Activated CD4-positive, alpha-beta memory T cell treated with anti-CD3 and anti-CD28 coated beads for 36 hours (primary cell): ENCODE data around the gene PRKAR2A. TPM values are rescaled to one million over a fixed set of nuclear protein-coding genes. Genes with fewer than 3 reads are reported as not detected.

Experiments used
- CTCF ChIA-PET: fragments of 350-600 bp; sonication (Branson Sonifier 250); formaldehyde crosslinking; loops from one replicate; lab custom pipeline; 2021; ENCODE audit warnings: antibody characterized with exemption, inconsistent platforms; lab: Charles Lee
- POLR2A ChIA-PET: fragments of 350-600 bp; sonication (Branson Sonifier 250); formaldehyde crosslinking; loops from one replicate; lab custom pipeline; 2021; ENCODE audit warnings: antibody characterized with exemption; lab: Charles Lee
- DNase-seq: peaks from one replicate; pipeline ENCODE4 v3.0.0-alpha.2; 2020
- H3K27ac Mint-ChIP-seq: one replicate; pipeline ENCODE4 v1.8.0; 2021; ENCODE audit warnings: mixed read lengths
- H3K27me3 Mint-ChIP-seq: one replicate; pipeline ENCODE4 v1.8.0; 2021; ENCODE audit warnings: mixed read lengths
- H3K36me3 Mint-ChIP-seq: one replicate; pipeline ENCODE4 v1.8.0; 2021; ENCODE audit warnings: mixed read lengths
- H3K4me1 Mint-ChIP-seq: one replicate; pipeline ENCODE4 v1.8.0; 2021; ENCODE audit warnings: low read depth, mixed read lengths
- H3K4me3 Mint-ChIP-seq: one replicate; pipeline ENCODE4 v1.8.0; 2021; ENCODE audit warnings: mild to moderate bottlenecking, mixed read lengths
- H3K9me3 Mint-ChIP-seq: one replicate; pipeline ENCODE4 v1.8.0; 2021; ENCODE audit warnings: mixed read lengths
- intact Hi-C: fragments of 100-400 bp; cut with micrococcal nuclease; formaldehyde crosslinking; loops from one replicate; pipeline ENCODE4 v1.15.1; 2023
- total RNA-seq, 2 experiments: library from RNA; stranded (reverse); gene quantifications; one replicate each; pipeline ENCODE4 v1.2.3, GENCODE V29; 2021

PRKAR2A gene
- total RNA-seq, 2 experiments from 2014 or later = 30.4 to 32.7 TPM

DNA sequence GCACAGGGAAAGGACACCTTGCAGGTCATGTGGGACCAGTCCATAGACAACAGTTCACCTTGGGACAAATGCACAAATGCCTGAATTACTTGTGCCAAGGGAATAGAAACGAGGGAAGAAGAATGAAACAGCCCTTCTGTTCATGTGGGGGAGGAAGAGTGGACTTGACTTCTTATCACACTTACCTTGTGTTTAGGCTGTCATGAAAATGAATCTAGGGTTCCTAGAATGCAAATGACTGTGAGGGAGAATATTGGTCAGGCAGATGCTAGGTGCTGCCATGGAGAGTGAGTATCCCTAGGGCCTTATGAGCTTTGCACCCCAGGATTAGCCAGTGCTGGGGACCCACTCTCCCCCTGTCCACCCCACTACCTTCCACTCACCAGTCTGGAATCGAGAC, 11.0 kb upstream of the PRKAR2A start:
- peaks cover 4% of the 10 kb centered on the region for H3K36me3 Mint-ChIP-seq
- no peak for DNase-seq
- H3K4me1 Mint-ChIP-seq = no peaks in the 10 kb centered on the region
- no peak overlapping the region for H3K4me3 Mint-ChIP-seq
- H3K27ac Mint-ChIP-seq = no peak overlapping the region
- CTCF ChIA-PET = no interaction called here
- POLR2A ChIA-PET = no interaction called here
- H3K9me3 Mint-ChIP-seq = no peaks in the 10 kb centered on the region
- H3K27me3 Mint-ChIP-seq = no peaks in the 10 kb centered on the region
- intact Hi-C loops = no loop called here

DNA sequence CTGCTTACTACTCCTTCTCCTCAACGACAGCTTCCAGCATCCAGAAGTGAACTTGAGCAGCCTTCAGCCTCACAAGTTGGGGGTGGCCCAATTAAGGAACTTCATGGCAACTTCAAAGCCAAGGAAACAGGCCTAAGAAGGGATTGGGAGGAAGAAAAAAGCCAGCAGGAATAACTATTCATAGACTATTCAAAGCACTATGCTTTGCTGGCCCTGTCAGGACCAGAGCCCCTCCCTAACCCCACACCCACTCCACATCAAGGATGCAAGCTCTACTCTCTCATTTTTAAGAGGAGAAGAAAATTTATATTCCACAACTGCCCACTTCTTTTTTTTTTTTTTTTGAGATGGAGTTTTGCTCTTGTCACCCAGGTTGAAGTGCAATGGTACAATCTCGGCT, 10.0 kb upstream of the PRKAR2A start:
- ChIA-PET CTCF (no interaction called here), POLR2A (interaction anchor here (0.6 kb wide), 1 partner anchor 10 kb away, joined by 4 read pairs; the partner anchor contains the start of gene PRKAR2A)
- intact Hi-C loops = no loop called here
- Mint-ChIP-seq H3K27me3 (no peaks in the 10 kb centered on the region), H3K4me3 (no peak overlapping the region), H3K4me1 (no peaks in the 10 kb centered on the region), H3K27ac (no peak overlapping the region), H3K36me3 (peaks cover 4% of the 10 kb centered on the region), H3K9me3 (no peaks in the 10 kb centered on the region)
- no peak for DNase-seq

DNA sequence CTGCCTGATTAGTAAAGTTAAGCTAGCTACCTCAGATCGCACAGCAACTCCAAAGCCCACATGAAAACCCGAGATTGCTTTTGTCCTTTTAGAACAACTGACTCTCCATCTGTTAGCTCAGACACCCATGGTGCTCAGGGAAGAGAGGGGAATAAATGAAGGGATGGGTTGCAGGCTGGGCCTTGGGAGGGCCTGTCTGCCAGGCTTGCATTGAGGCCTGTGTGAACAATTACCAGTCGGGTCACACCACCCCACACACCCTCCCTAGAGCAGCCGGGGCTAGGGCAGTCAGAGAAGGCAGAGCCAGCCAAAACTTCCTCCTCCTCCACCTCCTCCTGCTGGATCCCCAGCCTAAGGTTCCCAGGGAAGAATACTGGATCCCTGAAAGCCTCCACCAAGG, 8.8 kb upstream of the PRKAR2A start:
- H3K4me1 Mint-ChIP-seq = no peaks in the 10 kb centered on the region
- DNase-seq = no peak
- H3K4me3 Mint-ChIP-seq = no peak overlapping the region
- CTCF ChIA-PET = no interaction called here
- peaks cover 4% of the 10 kb centered on the region for H3K36me3 Mint-ChIP-seq
- no peaks in the 10 kb centered on the region for H3K27me3 Mint-ChIP-seq
- H3K9me3 Mint-ChIP-seq = no peaks in the 10 kb centered on the region
- intact Hi-C loops = no loop called here
- POLR2A ChIA-PET = no interaction called here
- H3K27ac Mint-ChIP-seq = no peak overlapping the region

DNA sequence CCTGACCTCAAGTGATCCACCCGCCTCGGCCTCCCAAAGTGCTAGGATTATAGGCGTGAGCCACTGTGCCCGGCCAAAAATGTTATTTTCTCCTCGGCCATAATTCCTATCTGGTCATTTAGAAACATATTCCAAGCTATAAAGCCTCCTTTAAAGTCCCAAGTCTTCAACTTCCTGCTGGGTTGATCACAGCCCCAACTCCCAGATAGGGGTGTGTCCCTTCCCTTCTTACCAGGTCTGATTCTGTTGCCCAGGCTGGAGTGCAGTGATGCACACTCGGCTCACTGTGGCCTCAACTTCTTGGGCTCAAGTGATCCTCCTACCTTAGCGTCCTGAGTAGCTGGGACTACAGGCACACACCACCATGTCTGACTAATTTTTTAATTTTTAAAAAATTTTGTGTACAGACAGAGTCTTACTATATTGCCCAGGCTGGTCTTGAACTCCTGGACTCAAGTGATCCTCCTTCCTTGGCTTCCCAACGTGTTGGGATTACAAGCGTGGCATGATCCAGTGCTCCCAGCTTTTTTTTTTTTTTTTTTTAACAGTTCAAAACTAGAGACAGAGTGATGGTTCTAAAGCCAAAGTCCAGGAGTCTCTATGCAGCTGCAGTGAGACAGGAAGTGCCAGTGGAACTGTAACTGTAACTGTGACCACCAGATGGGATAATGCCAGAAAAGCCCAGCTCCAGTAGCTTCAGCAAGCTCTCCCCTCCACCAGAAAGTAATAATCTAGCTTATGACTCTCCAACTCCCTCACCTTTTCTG, 8.2 kb upstream of the PRKAR2A start:
- Mint-ChIP-seq H3K9me3 (no peaks in the 10 kb centered on the region), H3K27me3 (no peaks in the 10 kb centered on the region), H3K4me3 (no peak overlapping the region), H3K36me3 (peaks cover 4% of the 10 kb centered on the region), H3K4me1 (no peaks in the 10 kb centered on the region), H3K27ac (no peak overlapping the region)
- DNase-seq = no peak
- POLR2A ChIA-PET = no interaction called here
- CTCF ChIA-PET = no interaction called here
- intact Hi-C loops = no loop called here

DNA sequence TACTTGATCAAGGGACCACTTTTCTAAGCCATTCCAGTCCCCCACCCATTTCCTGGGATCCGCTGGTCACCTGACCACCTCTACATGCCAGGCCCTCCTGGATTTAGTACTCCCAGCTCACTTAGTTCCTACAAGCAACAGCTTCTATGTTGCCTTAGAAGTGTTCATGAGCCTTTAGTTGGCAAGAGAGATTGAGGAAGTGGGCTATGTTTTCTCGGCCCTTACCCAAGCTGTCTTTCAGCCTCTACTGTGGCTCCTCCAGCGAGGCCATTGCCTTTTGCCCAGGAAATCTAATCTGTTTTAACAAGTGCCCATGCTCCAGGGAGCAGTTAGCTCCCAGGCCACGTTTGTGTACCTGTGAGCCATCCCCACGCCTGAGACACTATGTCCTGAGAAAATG, 4.5 kb upstream of the PRKAR2A start:
- Mint-ChIP-seq H3K27ac (no peak overlapping the region), H3K4me3 (no peak overlapping the region), H3K27me3 (no peaks in the 10 kb centered on the region), H3K4me1 (peaks cover 9% of the 10 kb centered on the region), H3K9me3 (no peaks in the 10 kb centered on the region), H3K36me3 (no peaks in the 10 kb centered on the region)
- POLR2A ChIA-PET = no interaction called here
- DNase-seq = no peak
- intact Hi-C loops = no loop called here
- CTCF ChIA-PET = no interaction called here

DNA sequence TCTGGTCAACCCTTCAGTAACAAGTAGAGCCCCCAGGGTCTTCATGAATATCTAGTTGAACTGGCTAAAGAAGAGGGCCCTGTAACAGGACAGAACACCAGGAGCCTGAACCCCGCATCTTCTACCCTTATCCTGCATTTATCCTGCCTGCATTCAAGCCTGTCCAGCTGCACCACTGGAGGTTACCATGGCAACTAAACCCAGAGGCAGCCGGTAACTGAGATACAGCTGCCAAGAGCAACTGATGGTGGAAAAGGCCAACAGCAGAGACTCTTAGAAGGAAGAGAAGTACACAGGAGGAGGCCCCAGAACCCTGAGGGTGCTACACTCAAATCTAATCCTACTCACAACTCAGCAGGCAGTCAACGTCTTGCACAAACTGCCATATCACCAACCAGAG, 3.7 kb upstream of the PRKAR2A start:
- CTCF ChIA-PET = no interaction called here
- Mint-ChIP-seq H3K9me3 (no peaks in the 10 kb centered on the region), H3K27ac (no peak overlapping the region), H3K36me3 (no peaks in the 10 kb centered on the region), H3K4me3 (no peak overlapping the region), H3K27me3 (no peaks in the 10 kb centered on the region), H3K4me1 (peaks cover 14% of the 10 kb centered on the region)
- POLR2A ChIA-PET = no interaction called here
- DNase-seq = no peak
- intact Hi-C loops = no loop called here

DNA sequence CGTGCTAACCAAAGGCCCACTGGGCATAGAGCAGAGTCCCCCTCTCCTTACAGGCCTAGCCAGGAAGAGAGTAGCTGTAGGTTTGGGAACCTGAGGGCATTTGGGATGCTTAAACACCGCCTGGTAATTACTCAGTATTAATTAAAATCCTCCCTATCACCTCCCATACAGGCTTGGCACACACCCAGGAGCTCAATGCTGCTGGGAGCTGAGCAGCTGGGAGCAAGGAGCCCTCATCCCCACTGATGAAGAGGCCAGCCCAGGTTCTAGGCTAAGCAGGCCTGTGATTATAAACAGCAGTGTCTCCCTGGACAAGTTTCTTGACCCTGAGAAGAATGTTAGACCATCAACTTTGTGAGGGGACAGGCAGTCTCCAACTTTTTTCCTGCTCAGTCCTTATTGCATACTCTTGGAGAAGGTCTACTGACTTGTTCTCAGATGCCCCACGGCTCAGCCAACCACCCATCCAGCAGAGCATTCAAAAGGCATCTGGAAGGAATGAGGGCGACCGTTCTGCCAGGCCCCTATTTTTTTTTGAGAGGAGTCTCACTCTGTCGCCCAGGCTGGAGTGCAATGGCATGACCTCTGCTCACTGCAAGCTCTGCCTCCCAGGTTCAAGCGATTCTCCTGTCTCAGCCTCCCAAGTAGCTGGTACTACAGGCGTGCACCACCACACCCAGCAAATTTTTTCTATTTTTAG, 1.3 kb upstream of the PRKAR2A start:
- Mint-ChIP-seq H3K27ac (no peak overlapping the region), H3K9me3 (no peaks in the 10 kb centered on the region), H3K36me3 (peaks cover 6% of the 10 kb centered on the region), H3K4me1 (peaks cover 28% of the 10 kb centered on the region), H3K27me3 (no peaks in the 10 kb centered on the region), H3K4me3 (peak overlapping the region; percentile 83)
- intact Hi-C loops = loop anchor here (5.0 kb wide), 2 partner anchors 48 to 243 kb away; partner anchors contain the start of genes QRICH1 and SLC25A20
- CTCF ChIA-PET = no interaction called here
- POLR2A ChIA-PET = no interaction called here
- DNase-seq = no peak

DNA sequence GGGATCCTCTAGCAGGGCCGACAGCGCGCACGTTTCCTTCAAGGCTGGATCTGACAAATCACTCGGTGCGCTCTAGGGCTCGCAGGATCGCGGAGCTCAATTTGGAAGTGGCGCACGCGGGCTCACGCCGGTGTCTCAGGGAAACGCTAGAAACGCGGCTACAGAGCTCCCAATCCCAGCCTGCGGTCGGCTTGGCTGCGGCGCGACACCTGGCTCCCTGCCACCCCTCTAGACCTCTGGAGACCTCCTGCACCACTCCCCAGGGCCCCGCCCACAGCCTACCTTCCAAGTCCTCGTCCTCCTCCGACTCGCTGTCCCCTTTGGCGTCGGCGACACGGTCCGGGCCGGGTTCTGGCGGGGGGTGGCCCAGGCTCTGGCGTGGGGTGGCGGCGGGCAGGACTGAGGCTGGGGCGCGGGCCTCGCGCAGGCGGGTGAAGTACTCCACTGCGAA, 596 bp downstream of the PRKAR2A start:
- Mint-ChIP-seq H3K36me3 (peaks cover 6% of the 10 kb centered on the region), H3K27me3 (no peaks in the 10 kb centered on the region), H3K4me3 (peak overlapping the region; percentile 83), H3K9me3 (no peaks in the 10 kb centered on the region), H3K4me1 (peaks cover 30% of the 10 kb centered on the region), H3K27ac (peak overlapping the region; percentile 73)
- POLR2A ChIA-PET = interaction anchor here (0.8 to 1.0 kb wide), 4 partner anchors 35 to 163 kb away, joined by 3 to 6 read pairs (median 3); partner anchors contain the start of genes ARIH2 and SLC25A20
- DNase-seq = peak; percentile 70
- intact Hi-C loops = loop anchor here (1.0 to 5.0 kb wide), 3 partner anchors 50 to 245 kb away; partner anchors contain the start of genes ARIH2, QRICH1 and SLC25A20
- CTCF ChIA-PET = interaction anchor here (0.6 to 2.3 kb wide), 4 partner anchors 72 to 710 kb away, joined by 3 to 8 read pairs (median 3); partner anchors contain the start of gene ARIH2

DNA sequence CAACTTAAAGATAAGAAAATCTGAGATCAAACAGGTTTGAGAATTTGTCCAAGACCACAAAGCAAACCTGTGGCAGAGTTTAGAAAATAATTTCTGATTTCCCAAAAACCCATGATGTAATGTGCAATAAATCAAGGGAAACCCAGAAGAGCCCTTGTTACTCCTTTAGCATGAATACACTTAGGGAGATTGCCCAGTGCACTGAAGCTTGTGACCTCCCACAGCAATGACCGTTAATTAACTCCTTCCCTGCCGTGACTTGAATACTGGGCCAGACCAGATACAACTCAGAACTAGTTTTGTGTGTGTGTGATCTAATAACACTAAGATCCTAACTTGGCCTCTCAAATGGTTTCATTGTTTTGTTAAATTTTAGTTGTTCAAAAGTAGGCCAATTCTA, 2.5 kb downstream of the PRKAR2A start:
- DNase-seq = no peak
- Mint-ChIP-seq H3K4me1 (peaks cover 33% of the 10 kb centered on the region), H3K9me3 (no peaks in the 10 kb centered on the region), H3K4me3 (no peak overlapping the region), H3K27ac (no peak overlapping the region), H3K36me3 (peaks cover 6% of the 10 kb centered on the region), H3K27me3 (no peaks in the 10 kb centered on the region)
- ChIA-PET POLR2A (interaction anchor here (0.7 to 1.3 kb wide), 2 partner anchors 83 to 90 kb away, joined by 3 read pairs; no protein-coding TSS in a partner anchor), CTCF (interaction anchor here (0.7 to 1.1 kb wide), 2 partner anchors 8 to 177 kb away, joined by 3 to 4 read pairs; partner anchors contain the start of gene NDUFAF3)
- intact Hi-C loops = loop anchor here (5.0 kb wide), 2 partner anchors 52 to 247 kb away; partner anchors contain the start of genes QRICH1 and SLC25A20

DNA sequence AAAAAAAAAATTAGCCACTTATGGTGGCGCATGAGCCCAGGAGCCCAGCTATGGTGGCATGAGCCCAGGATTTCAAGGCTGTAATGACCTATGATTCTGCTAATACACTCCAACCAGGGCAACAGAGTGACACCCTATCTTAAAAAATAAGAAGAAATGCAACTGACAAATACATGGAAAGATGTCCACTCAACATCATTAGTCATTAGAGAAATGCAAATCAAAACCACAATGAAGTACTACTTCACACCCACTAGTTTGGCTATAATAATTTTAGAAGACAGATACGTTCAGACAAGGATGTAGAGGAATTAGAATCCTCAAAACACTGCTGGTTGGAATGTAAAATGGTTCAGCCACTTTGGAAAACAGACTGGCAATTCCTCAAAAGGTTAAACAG, 10.5 kb downstream of the PRKAR2A start:
- CTCF ChIA-PET = interaction anchor here (0.7 kb wide), 2 partner anchors 8 to 151 kb away, joined by 4 to 6 read pairs; no protein-coding TSS in a partner anchor
- H3K4me3 Mint-ChIP-seq = no peak overlapping the region

DNA sequence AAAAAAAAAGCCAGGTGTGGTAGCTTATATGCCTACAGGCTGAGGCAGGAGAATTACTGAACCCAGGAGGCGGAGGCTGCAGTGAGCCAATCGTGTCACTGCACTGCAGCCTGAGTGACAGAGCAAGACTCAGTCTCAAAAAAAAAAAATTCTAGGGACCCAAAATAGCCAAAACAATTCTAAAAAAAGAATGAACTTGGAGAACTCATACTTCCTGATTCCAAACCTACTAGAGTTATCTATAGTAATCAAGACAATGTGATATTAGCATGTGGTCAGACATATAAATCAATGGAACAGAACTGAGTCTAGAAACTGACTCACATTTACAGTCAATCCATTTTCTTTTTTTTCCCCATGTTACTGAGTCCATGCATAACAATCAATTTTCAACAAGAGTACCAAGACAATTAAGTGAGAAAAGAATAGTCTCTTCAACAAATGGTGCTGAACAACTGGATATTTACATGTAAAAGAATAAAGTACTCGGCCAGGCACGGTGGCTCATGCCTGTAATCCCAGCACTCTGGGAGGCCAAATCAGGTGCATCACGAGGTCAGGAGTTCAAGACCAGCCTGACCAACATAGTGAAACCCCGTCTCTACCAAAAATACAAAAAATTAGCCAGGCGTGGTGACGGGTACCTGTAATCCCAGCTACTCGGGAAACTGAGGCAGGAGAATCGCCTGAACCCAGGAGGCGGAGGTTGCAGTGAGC, 11.9 kb downstream of the PRKAR2A start:
- H3K27ac Mint-ChIP-seq = no peak overlapping the region
- no peak for DNase-seq
- H3K36me3 Mint-ChIP-seq = peaks cover 10% of the 10 kb centered on the region
- intact Hi-C loops = no loop called here
- ChIA-PET POLR2A (no interaction called here), CTCF (no interaction called here)
- no peaks in the 10 kb centered on the region for H3K27me3 Mint-ChIP-seq
- H3K4me3 Mint-ChIP-seq = no peak overlapping the region
- no peaks in the 10 kb centered on the region for H3K9me3 Mint-ChIP-seq
- H3K4me1 Mint-ChIP-seq = peaks cover 13% of the 10 kb centered on the region

More for the DNA sequence above, 10.5 kb downstream of the PRKAR2A start:
- no peaks in the 10 kb centered on the region for H3K9me3 Mint-ChIP-seq
- POLR2A ChIA-PET = interaction anchor here (0.8 kb wide), 1 partner anchor 128 kb away, joined by 4 read pairs; no protein-coding TSS in a partner anchor
- intact Hi-C loops = no loop called here
- peaks cover 10% of the 10 kb centered on the region for H3K36me3 Mint-ChIP-seq
- peaks cover 17% of the 10 kb centered on the region for H3K4me1 Mint-ChIP-seq
- no peak overlapping the region for H3K27ac Mint-ChIP-seq
- H3K27me3 Mint-ChIP-seq = no peaks in the 10 kb centered on the region
- DNase-seq = no peak
